Measurements from ENCODE around the gene PLD1. TPM values are rescaled to one million over a fixed set of nuclear protein-coding genes. Genes with fewer than 3 reads are reported as not detected.

Gene PLD1, protein sequence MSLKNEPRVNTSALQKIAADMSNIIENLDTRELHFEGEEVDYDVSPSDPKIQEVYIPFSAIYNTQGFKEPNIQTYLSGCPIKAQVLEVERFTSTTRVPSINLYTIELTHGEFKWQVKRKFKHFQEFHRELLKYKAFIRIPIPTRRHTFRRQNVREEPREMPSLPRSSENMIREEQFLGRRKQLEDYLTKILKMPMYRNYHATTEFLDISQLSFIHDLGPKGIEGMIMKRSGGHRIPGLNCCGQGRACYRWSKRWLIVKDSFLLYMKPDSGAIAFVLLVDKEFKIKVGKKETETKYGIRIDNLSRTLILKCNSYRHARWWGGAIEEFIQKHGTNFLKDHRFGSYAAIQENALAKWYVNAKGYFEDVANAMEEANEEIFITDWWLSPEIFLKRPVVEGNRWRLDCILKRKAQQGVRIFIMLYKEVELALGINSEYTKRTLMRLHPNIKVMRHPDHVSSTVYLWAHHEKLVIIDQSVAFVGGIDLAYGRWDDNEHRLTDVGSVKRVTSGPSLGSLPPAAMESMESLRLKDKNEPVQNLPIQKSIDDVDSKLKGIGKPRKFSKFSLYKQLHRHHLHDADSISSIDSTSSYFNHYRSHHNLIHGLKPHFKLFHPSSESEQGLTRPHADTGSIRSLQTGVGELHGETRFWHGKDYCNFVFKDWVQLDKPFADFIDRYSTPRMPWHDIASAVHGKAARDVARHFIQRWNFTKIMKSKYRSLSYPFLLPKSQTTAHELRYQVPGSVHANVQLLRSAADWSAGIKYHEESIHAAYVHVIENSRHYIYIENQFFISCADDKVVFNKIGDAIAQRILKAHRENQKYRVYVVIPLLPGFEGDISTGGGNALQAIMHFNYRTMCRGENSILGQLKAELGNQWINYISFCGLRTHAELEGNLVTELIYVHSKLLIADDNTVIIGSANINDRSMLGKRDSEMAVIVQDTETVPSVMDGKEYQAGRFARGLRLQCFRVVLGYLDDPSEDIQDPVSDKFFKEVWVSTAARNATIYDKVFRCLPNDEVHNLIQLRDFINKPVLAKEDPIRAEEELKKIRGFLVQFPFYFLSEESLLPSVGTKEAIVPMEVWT
- 64.7 and 65.4 TPM in 2 replicates for total RNA-seq

DNA sequence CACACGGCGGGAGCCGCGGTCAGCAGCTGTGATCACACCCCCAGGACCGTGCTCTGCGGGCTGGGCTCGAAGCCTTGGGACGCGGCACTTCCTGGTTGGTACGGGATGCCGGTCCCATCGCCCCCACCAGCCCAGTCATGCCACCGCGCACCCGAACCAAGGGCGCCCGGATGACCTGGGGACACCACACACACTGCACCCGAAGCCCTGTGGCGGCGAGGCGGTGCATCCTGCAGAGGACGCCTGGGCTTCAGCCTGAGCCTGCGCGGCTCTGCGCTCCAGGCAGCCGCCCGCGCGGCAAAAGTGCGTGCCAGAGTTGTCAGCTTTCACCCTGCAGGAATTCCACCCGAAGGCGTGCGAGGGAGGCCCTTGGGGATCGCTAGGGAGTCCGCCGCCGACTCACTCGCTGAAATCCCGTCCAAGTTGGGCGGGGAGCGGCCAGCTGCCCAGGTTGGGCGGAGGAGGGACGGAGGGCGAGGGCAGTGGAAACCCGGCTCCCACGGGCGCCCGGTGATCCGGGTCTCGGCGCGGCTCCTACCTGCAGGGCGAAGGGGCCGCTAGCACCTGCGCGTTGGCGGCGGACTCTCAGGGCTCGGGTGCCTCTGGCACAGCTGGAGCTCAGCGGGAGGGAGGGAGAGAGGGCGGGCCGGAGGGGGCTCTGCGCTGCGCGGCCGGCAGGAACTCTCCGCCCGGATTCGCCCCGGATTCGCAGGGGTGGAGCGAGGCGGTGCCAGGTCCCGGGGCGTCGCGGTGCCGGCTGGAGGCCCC, at the start of gene PLD1:
TSS of gene PLD1 (minus strand) at position 623 of the 768 bp plus-strand sequence. CDS start 72,432 bp downstream, outside the sequence.

DNA sequence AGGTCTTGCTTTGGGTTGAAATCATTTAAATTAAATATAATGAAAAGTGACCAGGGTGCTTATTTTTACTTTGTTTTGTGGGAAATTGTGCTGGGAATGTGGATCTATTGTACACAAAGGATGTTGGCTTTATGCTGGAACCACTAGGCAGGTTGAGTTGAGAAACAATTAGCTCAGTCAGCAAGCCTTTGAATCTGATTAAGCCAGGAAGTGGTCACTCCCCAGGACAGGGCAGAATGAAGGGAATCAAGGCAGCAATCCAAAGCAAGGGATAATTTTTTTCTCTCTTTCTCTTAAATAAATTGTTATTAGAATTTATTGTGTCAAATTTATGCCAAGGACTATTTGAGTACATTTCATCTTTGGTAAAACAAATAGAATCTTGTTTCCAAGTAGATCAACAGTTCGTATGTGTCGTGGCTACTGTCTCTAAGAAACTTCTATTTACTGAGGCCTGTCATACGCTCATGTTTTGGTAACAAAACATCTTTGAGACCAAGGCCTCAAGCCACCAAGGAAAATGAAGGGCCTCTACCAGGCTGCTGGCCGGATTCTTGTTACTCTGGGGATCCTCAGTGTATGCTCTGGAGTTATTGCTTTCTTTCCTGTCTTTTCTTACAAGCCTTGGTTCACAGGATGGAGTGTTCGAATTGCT, 32.7 kb upstream of the PLD1 start, which contains the start of gene TMEM212:
TSS of gene TMEM212 (plus strand) at position 486 of the 655 bp plus-strand sequence. CDS start at position 521, 35 bp downstream.

Other genes with a start within 250 kb of the PLD1 start
- not detected in 2 replicates for gene TMEM212, start 32.9 kb upstream of the PLD1 start, total RNA-seq
- gene FNDC3B, start 229.1 kb upstream of the PLD1 start, total RNA-seq: 264 and 268 TPM in 2 replicates